ENCODE measurements around the gene CAV3.
A peak's percentile ranks its signal among the peaks of the same experiment; 100 is the strongest.

The CAV3 gene

GRCh38 chr3:8755564-8756237 lies 22.1 kb downstream of the CAV3 start:
- H3K36me3 Mint-ChIP-seq (ENCODE audit: low read depth): no peaks in the 10 kb centered on the region
- TF ChIP-seq, protein P1, sequence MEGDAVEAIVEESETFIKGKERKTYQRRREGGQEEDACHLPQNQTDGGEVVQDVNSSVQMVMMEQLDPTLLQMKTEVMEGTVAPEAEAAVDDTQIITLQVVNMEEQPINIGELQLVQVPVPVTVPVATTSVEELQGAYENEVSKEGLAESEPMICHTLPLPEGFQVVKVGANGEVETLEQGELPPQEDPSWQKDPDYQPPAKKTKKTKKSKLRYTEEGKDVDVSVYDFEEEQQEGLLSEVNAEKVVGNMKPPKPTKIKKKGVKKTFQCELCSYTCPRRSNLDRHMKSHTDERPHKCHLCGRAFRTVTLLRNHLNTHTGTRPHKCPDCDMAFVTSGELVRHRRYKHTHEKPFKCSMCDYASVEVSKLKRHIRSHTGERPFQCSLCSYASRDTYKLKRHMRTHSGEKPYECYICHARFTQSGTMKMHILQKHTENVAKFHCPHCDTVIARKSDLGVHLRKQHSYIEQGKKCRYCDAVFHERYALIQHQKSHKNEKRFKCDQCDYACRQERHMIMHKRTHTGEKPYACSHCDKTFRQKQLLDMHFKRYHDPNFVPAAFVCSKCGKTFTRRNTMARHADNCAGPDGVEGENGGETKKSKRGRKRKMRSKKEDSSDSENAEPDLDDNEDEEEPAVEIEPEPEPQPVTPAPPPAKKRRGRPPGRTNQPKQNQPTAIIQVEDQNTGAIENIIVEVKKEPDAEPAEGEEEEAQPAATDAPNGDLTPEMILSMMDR (IDR thresholded peaks at IDR 0.05; ENCODE audit: unreplicated experiment in 3 of 3): peak in 1 of 3 experiments; percentile 12
- no peak overlapping the region for H3K27ac Mint-ChIP-seq
- H3K27me3 Mint-ChIP-seq (ENCODE audit: low read depth): peaks cover 38% of the 10 kb centered on the region
- H3K4me3 Mint-ChIP-seq: no peak overlapping the region
- no peaks in the 10 kb centered on the region for H3K9me3 Mint-ChIP-seq
- H3K4me1 Mint-ChIP-seq: peaks cover 46% of the 10 kb centered on the region

DNA sequence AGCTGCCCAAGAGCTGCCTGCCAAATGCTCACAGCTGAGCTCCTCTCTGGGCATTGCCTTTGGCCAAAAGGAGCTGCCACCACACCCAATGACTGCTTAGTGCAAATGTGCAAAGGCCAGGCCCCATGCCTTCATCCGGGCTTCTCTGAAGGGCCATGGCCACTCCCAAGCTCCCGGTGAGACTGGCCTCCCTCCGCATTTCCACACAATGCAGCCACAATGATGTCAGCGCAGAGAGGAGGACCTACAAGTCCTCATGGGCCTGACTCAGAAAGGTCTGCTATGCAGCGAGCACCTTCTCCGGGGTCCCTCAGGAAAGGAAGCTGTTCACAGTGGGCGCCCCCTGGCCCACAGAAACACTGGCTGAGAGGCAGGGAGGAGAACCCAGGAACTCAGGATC lies 23.1 kb downstream of the CAV3 start:
- Mint-ChIP-seq H3K9me3 (no peaks in the 10 kb centered on the region), H3K27me3 (ENCODE audit: low read depth) (peaks cover 38% of the 10 kb centered on the region), H3K4me3 (no peak overlapping the region), H3K4me1 (peaks cover 47% of the 10 kb centered on the region), H3K27ac (no peak overlapping the region), H3K36me3 (ENCODE audit: low read depth) (no peaks in the 10 kb centered on the region)
- TF ChIP-seq, protein P1 (IDR thresholded peaks at IDR 0.05; ENCODE audit: unreplicated experiment in 3 of 3): no peak

GRCh38 chr3:8757551-8758518 lies 24.2 kb downstream of the CAV3 start:
- Mint-ChIP-seq H3K4me3 (peak overlapping the region in 1 of 3 experiments; percentile 53), H3K9me3 (no peaks in the 10 kb centered on the region)

DNA sequence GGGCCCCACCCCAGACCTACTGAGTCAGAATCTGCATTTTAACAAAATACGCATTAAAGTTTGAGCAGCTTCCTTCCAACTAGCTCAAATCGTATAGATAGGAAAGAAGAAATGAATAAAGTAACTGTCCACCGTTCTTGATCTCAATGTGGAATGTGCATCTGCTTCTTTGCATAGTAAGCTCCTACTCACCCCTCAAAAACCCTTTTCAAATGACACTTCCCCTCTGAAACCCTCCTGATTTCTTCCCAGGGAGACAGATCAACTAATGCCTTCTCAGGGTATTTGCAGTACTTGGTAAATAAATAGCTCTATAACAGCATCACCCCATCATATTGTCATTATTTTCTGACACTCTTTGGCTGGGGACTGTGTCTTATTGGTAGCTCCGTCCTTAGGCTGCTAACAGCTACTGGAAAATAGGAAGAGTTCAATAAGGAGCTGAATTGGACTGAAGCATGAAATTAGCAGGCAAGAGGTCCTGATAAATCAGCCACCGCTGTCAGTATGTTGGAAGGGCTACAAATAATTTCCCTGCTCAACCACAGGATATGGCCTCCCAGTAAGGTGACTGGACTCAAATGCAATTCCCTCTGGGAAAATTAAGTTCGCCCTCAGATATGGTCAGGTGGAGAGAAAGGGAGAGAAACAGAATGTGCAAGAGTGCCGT lies 25.6 kb downstream of the CAV3 start:
- Mint-ChIP-seq H3K4me1 (peaks cover 47% of the 10 kb centered on the region), H3K4me3 (no peak overlapping the region), H3K9me3 (no peaks in the 10 kb centered on the region), H3K27ac (no peak overlapping the region), H3K27me3 (ENCODE audit: low read depth) (peaks cover 37% of the 10 kb centered on the region), H3K36me3 (ENCODE audit: low read depth) (no peaks in the 10 kb centered on the region)
- TF ChIP-seq, protein P1 (IDR thresholded peaks at IDR 0.05; ENCODE audit: unreplicated experiment in 3 of 3): no peak

More at GRCh38 chr3:8757551-8758518, 24.2 kb downstream of the CAV3 start:
- Mint-ChIP-seq H3K36me3 (ENCODE audit: low read depth) (no peaks in the 10 kb centered on the region), H3K27ac (peak overlapping the region in 2 of 3 experiments; percentile 5 to 59), H3K27me3 (ENCODE audit: low read depth) (peaks cover 37% of the 10 kb centered on the region), H3K4me1 (peaks cover 47% of the 10 kb centered on the region)
- TF ChIP-seq, protein P1 (IDR thresholded peaks at IDR 0.05; ENCODE audit: unreplicated experiment in 3 of 3): no peak

- Mint-ChIP-seq H3K4me1 (peaks cover 50% of the 10 kb centered on the region), H3K9me3 (no peaks in the 10 kb centered on the region), H3K27me3 (ENCODE audit: low read depth) (peaks cover 41% of the 10 kb centered on the region), H3K36me3 (ENCODE audit: low read depth) (no peaks in the 10 kb centered on the region), H3K4me3 (no peak overlapping the region), H3K27ac (no peak overlapping the region)
- TF ChIP-seq, protein P1 (IDR thresholded peaks at IDR 0.05; ENCODE audit: unreplicated experiment in 3 of 3): no peak
Observed at GRCh38 chr3:8760091-8760490, 26.5 kb downstream of the CAV3 start.
